PC-9 (cell line): ENCODE measurements around the gene SVEP1.
"Not testable (repeated sequence)": the region's sequence is repeated elsewhere in the genome, so short reads cannot be mapped to it uniquely, and the experiment has no call there.

Experiments used
- CTCF ChIP-seq: fragments of 200-600 bp; sonication (generic); conservative IDR thresholded peaks from 2 replicates; pipeline ENCODE4 v1.6.1; 2017; ENCODE audit warnings: mixed run types, antibody characterized with exemption, mild to moderate bottlenecking, moderate library complexity
- EZH2 ChIP-seq: fragments of 200-600 bp; sonication (generic); IDR thresholded peaks from 2 replicates; pipeline ENCODE4 v1.8.0; 2017; ENCODE audit warnings: antibody characterized with exemption, low read depth

- not testable (repeated sequence) for TF ChIP-seq CTCF, EZH2
These were observed 180.5 kb downstream of the SVEP1 start for GRCh38 chr9:110398992-110399391.
